Measurements from ENCODE around the gene SLCO3A1. TPM values are rescaled to one million over a fixed set of nuclear protein-coding genes. Genes with fewer than 3 reads are reported as not detected.

Gene SLCO3A1
- total RNA-seq, 1 donor = 5.4 TPM

- H4K20me1 ChIP-seq (ENCODE audit: insufficient read depth, low read length) = no peaks in the 10 kb centered on the region
- no peak overlapping the region for H3K4me3 ChIP-seq (ENCODE audit: insufficient read depth, low read length)
- no peaks in the 10 kb centered on the region for H3K36me3 ChIP-seq (ENCODE audit: insufficient read depth, low read length)
- TF ChIP-seq CTCF (IDR thresholded peaks at IDR 0.05; ENCODE audit: extremely low read depth, low read depth, low read length) = no peak
- H3K27me3 ChIP-seq (ENCODE audit: insufficient read depth, low read length) = no peaks in the 10 kb centered on the region
- H2AFZ ChIP-seq (ENCODE audit: low read length) = no peak overlapping the region
- H3K9me3 ChIP-seq (ENCODE audit: low read depth, low read length) = no peaks in the 10 kb centered on the region
- peaks cover 3% of the 10 kb centered on the region for H3K4me1 ChIP-seq (ENCODE audit: insufficient read depth, low read length)
- H3K4me2 ChIP-seq (ENCODE audit: insufficient read depth, low read length) = no peak overlapping the region
- no peak overlapping the region for H3K27ac ChIP-seq (ENCODE audit: low read depth, low read length)
- H3K79me2 ChIP-seq (ENCODE audit: insufficient read depth, low read length) = no peaks in the 10 kb centered on the region
- no peak for DNase-seq (ENCODE audit: insufficient read length, low spot score, missing footprints)
These were observed 306.0 kb downstream of the SLCO3A1 start for GRCh38 chr15:92159481-92159880.

GRCh38 chr15:92159906-92160841, 306.7 kb downstream of the SLCO3A1 start:
- Histone ChIP-seq H3K79me2 (ENCODE audit: insufficient read depth, low read length) (no peaks in the 10 kb centered on the region), H4K20me1 (ENCODE audit: insufficient read depth, low read length) (no peaks in the 10 kb centered on the region), H3K9me3 (ENCODE audit: low read depth, low read length) (no peaks in the 10 kb centered on the region), H3K4me2 (ENCODE audit: insufficient read depth, low read length) (no peak overlapping the region), H3K27ac (ENCODE audit: low read depth, low read length) (no peak overlapping the region), H3K27me3 (ENCODE audit: insufficient read depth, low read length) (no peaks in the 10 kb centered on the region), H2AFZ (ENCODE audit: low read length) (no peak overlapping the region), H3K4me1 (ENCODE audit: insufficient read depth, low read length) (peaks cover 3% of the 10 kb centered on the region), H3K4me3 (ENCODE audit: insufficient read depth, low read length) (no peak overlapping the region), H3K36me3 (ENCODE audit: insufficient read depth, low read length) (no peaks in the 10 kb centered on the region)
- TF ChIP-seq CTCF (IDR thresholded peaks at IDR 0.05; ENCODE audit: extremely low read depth, low read depth, low read length) = no peak
- DNase-seq (ENCODE audit: insufficient read length, low spot score, missing footprints) = no peak

GRCh38 chr15:92161039-92161670, 307.6 kb downstream of the SLCO3A1 start:
- no peaks in the 10 kb centered on the region for H3K9me3 ChIP-seq (ENCODE audit: low read depth, low read length)
- no peaks in the 10 kb centered on the region for H3K79me2 ChIP-seq (ENCODE audit: insufficient read depth, low read length)
- no peak overlapping the region for H2AFZ ChIP-seq (ENCODE audit: low read length)
- H3K27ac ChIP-seq (ENCODE audit: low read depth, low read length) = no peak overlapping the region
- H4K20me1 ChIP-seq (ENCODE audit: insufficient read depth, low read length) = no peaks in the 10 kb centered on the region
- no peak overlapping the region for H3K4me3 ChIP-seq (ENCODE audit: insufficient read depth, low read length)
- H3K4me2 ChIP-seq (ENCODE audit: insufficient read depth, low read length) = no peak overlapping the region
- peaks cover 3% of the 10 kb centered on the region for H3K4me1 ChIP-seq (ENCODE audit: insufficient read depth, low read length)
- TF ChIP-seq CTCF (IDR thresholded peaks at IDR 0.05; ENCODE audit: extremely low read depth, low read depth, low read length) = no peak
- no peaks in the 10 kb centered on the region for H3K27me3 ChIP-seq (ENCODE audit: insufficient read depth, low read length)
- H3K36me3 ChIP-seq (ENCODE audit: insufficient read depth, low read length) = no peaks in the 10 kb centered on the region
- no peak for DNase-seq (ENCODE audit: insufficient read length, low spot score, missing footprints)

GRCh38 chr15:92162657-92163056, 309.1 kb downstream of the SLCO3A1 start:
- H3K27ac ChIP-seq (ENCODE audit: low read depth, low read length) = no peak overlapping the region
- no peaks in the 10 kb centered on the region for H4K20me1 ChIP-seq (ENCODE audit: insufficient read depth, low read length)
- no peak overlapping the region for H2AFZ ChIP-seq (ENCODE audit: low read length)
- no peaks in the 10 kb centered on the region for H3K36me3 ChIP-seq (ENCODE audit: insufficient read depth, low read length)
- no peaks in the 10 kb centered on the region for H3K27me3 ChIP-seq (ENCODE audit: insufficient read depth, low read length)
- no peak overlapping the region for H3K4me3 ChIP-seq (ENCODE audit: insufficient read depth, low read length)
- no peak for DNase-seq (ENCODE audit: insufficient read length, low spot score, missing footprints)
- peaks cover 3% of the 10 kb centered on the region for H3K4me1 ChIP-seq (ENCODE audit: insufficient read depth, low read length)
- no peak overlapping the region for H3K4me2 ChIP-seq (ENCODE audit: insufficient read depth, low read length)
- no peak for TF ChIP-seq CTCF (IDR thresholded peaks at IDR 0.05; ENCODE audit: extremely low read depth, low read depth, low read length)
- no peaks in the 10 kb centered on the region for H3K79me2 ChIP-seq (ENCODE audit: insufficient read depth, low read length)
- no peaks in the 10 kb centered on the region for H3K9me3 ChIP-seq (ENCODE audit: low read depth, low read length)
